ENCODE data around the gene USP13. TPM values are rescaled to one million over a fixed set of nuclear protein-coding genes. Genes with fewer than 3 reads are reported as not detected.

USP13 gene
- total RNA-seq, 6 experiments from 2014 or later, result 6.0 to 11.1 (median 6.9) TPM

DNA sequence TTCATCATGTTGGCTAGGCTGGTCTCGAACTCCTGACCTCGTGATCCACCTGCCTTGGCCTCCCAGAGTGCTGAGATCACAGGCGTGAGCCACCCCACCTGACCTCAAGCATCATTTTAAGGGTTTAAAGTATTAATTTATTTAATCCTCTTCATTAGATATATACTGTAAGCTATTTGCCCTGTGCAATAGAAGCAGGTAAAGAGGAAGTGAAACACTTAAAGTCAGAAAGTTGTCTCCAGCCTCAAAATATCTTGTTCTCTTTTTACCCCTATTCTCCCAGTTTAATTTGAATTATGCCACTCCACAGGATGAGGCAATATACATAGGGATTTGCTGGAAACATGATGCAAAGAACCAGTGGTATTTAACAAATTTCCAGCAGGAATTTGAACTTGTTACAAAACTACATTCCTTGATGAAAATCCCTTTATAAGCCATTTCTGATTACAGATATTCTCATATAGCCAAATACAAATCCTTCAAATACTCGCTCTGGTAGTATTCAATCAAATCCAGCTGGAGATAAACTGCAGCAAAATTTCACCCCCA lies 46.2 kb upstream of the USP13 start:
- peaks cover 0 to 20% (median 7%) of the 10 kb centered on the region in 4 donors for H3K4me1 ChIP-seq
- no peaks in the 10 kb centered on the region for H3K9me3 ChIP-seq
- no peak for TF ChIP-seq POLR2A (IDR thresholded peaks at IDR 0.05)
- H3K27me3 ChIP-seq, result no peaks in the 10 kb centered on the region
- peaks cover 0 to 3% (median under 1%) of the 10 kb centered on the region in 4 donors for H3K36me3 ChIP-seq
- no peak overlapping the region for H3K4me3 ChIP-seq
- DNase-seq (no peak), ATAC-seq (no peak)
- intact Hi-C loops (cut with DNase I), result no loop called here
- H3K27ac ChIP-seq, result no peak overlapping the region
- 76% methylated on average over 3 of the region's 4 CpGs for WGBS (ENCODE audit: insufficient coverage, low coverage, low lambda C conversion rate, missing lambda C conversion rate)

DNA sequence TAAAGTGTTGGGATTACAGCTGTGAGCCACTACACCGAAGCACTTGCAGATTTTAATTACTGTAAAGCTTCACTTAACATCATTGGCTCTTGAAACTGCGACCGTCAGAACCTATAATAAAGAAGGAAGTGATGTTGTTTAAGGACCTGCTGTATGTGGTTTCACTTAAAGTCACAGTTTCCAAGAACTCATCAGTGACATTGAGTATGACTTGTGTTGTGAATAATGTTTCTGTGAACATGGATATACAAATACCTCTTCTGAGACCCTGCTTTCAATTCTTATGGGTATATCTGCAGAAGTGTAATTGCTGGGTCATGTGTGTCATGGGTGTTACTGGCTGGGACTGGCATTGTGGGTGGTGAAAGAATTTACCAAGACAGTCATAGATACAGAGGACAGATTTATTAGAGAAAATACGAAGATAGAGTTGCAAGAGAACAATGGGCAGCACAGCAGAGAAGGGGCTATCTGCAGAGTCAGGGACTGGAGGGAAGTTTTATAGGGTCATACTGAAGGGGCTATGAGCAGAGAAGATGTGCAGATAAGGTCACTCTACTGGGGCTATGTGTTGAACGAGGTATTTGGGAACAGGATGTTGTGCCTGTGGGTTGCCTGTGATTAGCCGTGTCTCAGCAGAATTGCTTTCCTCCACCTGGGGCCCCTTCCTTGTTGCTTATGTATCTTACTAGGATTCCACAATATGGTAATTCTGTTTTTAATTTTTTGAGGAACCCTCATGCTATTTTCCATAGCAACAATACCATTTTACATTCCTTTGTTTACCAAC lies 43.7 kb upstream of the USP13 start:
- H3K27ac ChIP-seq, result no peak overlapping the region
- H3K4me3 ChIP-seq, result no peak overlapping the region
- no peak for ATAC-seq
- H3K27me3 ChIP-seq, result no peaks in the 10 kb centered on the region
- H3K36me3 ChIP-seq, result no peaks in the 10 kb centered on the region
- 55% methylated on average over 6 of the region's 6 CpGs for WGBS (ENCODE audit: insufficient coverage, low coverage, low lambda C conversion rate, missing lambda C conversion rate)
- TF ChIP-seq, protein P1, sequence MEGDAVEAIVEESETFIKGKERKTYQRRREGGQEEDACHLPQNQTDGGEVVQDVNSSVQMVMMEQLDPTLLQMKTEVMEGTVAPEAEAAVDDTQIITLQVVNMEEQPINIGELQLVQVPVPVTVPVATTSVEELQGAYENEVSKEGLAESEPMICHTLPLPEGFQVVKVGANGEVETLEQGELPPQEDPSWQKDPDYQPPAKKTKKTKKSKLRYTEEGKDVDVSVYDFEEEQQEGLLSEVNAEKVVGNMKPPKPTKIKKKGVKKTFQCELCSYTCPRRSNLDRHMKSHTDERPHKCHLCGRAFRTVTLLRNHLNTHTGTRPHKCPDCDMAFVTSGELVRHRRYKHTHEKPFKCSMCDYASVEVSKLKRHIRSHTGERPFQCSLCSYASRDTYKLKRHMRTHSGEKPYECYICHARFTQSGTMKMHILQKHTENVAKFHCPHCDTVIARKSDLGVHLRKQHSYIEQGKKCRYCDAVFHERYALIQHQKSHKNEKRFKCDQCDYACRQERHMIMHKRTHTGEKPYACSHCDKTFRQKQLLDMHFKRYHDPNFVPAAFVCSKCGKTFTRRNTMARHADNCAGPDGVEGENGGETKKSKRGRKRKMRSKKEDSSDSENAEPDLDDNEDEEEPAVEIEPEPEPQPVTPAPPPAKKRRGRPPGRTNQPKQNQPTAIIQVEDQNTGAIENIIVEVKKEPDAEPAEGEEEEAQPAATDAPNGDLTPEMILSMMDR (IDR thresholded peaks at IDR 0.05), result no peak
- TF ChIP-seq POLR2A (IDR thresholded peaks at IDR 0.05), result no peak
- DNase-seq, result no peak
- H3K4me1 ChIP-seq, result peaks cover 0 to 12% (median 3%) of the 10 kb centered on the region in 4 donors
- no peaks in the 10 kb centered on the region for H3K9me3 ChIP-seq
- intact Hi-C loops (cut with DNase I), result no loop called here

DNA sequence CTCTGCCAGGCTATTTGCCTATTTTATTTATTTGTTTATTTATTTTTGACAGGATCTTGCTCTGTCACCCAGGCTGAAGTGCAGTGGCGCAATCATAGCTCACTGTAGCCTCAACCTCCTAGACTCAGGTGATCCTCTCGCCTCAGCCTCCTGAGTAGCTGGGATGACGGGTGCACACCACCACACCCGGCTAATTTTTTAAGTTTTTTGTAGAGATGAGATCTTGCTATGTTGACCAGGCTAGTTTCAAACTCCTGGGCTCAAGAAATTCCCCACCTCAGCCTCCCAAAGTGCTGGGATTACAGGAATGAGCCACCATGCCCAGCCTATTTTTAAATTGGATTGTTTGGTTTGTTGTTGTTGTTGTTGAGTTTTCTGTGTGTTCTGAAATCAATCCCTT lies 42.8 kb upstream of the USP13 start:
- no peak for DNase-seq
- H3K27ac ChIP-seq, result no peak overlapping the region
- no peak overlapping the region for H3K4me3 ChIP-seq
- TF ChIP-seq, protein P1 (IDR thresholded peaks at IDR 0.05), result no peak
- TF ChIP-seq POLR2A (IDR thresholded peaks at IDR 0.05), result no peak
- no peak for ATAC-seq
- H3K27me3 ChIP-seq, result no peaks in the 10 kb centered on the region
- peaks cover 0 to 12% (median 3%) of the 10 kb centered on the region in 4 donors for H3K4me1 ChIP-seq
- H3K36me3 ChIP-seq, result no peaks in the 10 kb centered on the region
- 100% methylated on average over 4 of the region's 4 CpGs for WGBS (ENCODE audit: insufficient coverage, low coverage, low lambda C conversion rate, missing lambda C conversion rate)
- intact Hi-C loops (cut with DNase I), result no loop called here
- no peaks in the 10 kb centered on the region for H3K9me3 ChIP-seq

DNA sequence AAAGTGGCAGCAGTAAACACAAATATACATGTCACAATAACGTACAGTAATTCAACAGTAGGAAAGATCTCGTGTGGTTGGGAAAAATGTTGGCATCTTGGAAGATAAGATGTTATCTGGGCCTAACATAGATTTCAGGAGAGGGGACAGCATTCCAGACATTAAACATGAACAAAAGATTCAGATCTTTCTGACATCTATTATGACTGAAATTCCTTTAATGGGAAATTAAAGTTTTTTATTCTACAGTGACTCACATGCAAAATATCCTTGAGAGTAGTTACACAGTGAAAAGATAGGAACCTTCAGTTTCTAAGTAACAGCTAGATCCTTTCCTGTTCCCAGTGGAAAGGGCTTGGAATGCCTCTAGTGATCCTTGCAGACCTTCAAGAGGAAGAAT lies 39.0 kb upstream of the USP13 start:
- H3K4me3 ChIP-seq, result no peak overlapping the region
- TF ChIP-seq POLR2A (IDR thresholded peaks at IDR 0.05), result no peak
- TF ChIP-seq, protein P1 (IDR thresholded peaks at IDR 0.05), result no peak
- ATAC-seq (no peak), DNase-seq (no peak)
- H3K36me3 ChIP-seq, result peaks cover 0 to 33% (median 9%) of the 10 kb centered on the region in 4 donors
- no peaks in the 10 kb centered on the region for H3K4me1 ChIP-seq
- intact Hi-C loops (cut with DNase I), result no loop called here
- no peaks in the 10 kb centered on the region for H3K27me3 ChIP-seq
- H3K27ac ChIP-seq, result no peak overlapping the region
- H3K9me3 ChIP-seq, result no peaks in the 10 kb centered on the region
- WGBS (ENCODE audit: insufficient coverage, low coverage, low lambda C conversion rate, missing lambda C conversion rate), result 83% methylated on average over 2 of the region's 2 CpGs

DNA sequence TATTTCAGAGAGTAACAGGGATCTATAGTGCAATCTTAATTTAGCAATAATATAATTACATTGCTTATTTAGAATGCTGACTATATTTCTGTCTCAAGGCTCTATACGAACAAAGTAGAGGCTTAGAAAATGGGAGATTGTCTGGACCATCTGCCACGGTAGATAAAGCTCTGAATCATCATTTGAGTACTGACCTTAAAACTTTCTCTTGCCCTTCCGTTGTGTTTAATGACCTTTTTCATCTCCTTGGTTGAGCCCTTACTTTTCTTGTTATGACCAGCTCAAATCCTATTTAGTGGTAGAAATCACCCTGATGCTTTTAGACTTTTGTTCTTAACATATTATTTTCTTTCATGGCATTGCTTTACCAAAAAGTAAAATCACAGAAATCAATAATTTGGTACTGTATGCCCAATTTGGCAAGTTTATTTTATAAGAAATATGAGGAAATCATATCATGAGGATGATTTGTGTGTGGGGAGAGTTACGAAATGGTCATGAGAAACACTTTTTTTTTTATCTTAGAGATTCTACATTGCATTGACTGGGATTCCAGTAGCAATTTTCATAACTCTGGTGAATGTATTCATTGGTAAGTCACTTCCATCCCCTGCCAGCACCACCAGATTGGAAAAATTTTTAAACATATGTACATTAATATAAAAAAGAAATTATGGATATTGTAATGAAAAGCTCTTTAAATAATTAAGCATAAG lies 37.2 kb upstream of the USP13 start:
- DNase-seq (no peak), ATAC-seq (no peak)
- Histone ChIP-seq H3K27me3 (no peaks in the 10 kb centered on the region), H3K4me1 (no peaks in the 10 kb centered on the region), H3K9me3 (no peaks in the 10 kb centered on the region), H3K4me3 (no peak overlapping the region), H3K36me3 (peaks cover 0 to 38% (median 9%) of the 10 kb centered on the region in 4 donors), H3K27ac (no peak overlapping the region)
- no peak for TF ChIP-seq POLR2A (IDR thresholded peaks at IDR 0.05)
- TF ChIP-seq, protein P1 (IDR thresholded peaks at IDR 0.05), result no peak
- 86% methylated on average over 4 of the region's 4 CpGs for WGBS (ENCODE audit: insufficient coverage, low coverage, low lambda C conversion rate, missing lambda C conversion rate)
- intact Hi-C loops (cut with DNase I), result no loop called here

Measured in right lobe of liver (tissue), 6 donors.